ENCODE results near the gene VSIG1.

VSIG1 gene

GRCh38 chrX:108070891-108071290 is 26.0 kb downstream of the VSIG1 start:
- no peaks in the 10 kb centered on the region for H3K9me3 ChIP-seq (ENCODE audit: control insufficient read depth, low read depth, low read length)
- no peaks in the 10 kb centered on the region for H3K27me3 ChIP-seq (ENCODE audit: control insufficient read depth, insufficient read depth, low read length)
- no peak overlapping the region for H3K9ac ChIP-seq (ENCODE audit: low read length)
- H3K27ac ChIP-seq (ENCODE audit: low read length) = no peak overlapping the region
- no peak overlapping the region for H3K4me3 ChIP-seq (ENCODE audit: low read length)
- H3K36me3 ChIP-seq (ENCODE audit: control insufficient read depth, low read depth, low read length) = no peaks in the 10 kb centered on the region
- H3K4me1 ChIP-seq (ENCODE audit: control insufficient read depth, low read depth, low read length) = peaks cover 11% of the 10 kb centered on the region

- Histone ChIP-seq H3K4me3 (ENCODE audit: low read length) (no peak overlapping the region), H3K27me3 (ENCODE audit: control insufficient read depth, insufficient read depth, low read length) (no peaks in the 10 kb centered on the region), H3K4me1 (ENCODE audit: control insufficient read depth, low read depth, low read length) (peaks cover 7% of the 10 kb centered on the region), H3K27ac (ENCODE audit: low read length) (no peak overlapping the region), H3K9me3 (ENCODE audit: control insufficient read depth, low read depth, low read length) (no peaks in the 10 kb centered on the region), H3K9ac (ENCODE audit: low read length) (no peak overlapping the region), H3K36me3 (ENCODE audit: control insufficient read depth, low read depth, low read length) (no peaks in the 10 kb centered on the region)
Observed at GRCh38 chrX:108071578-108071977, 26.7 kb downstream of the VSIG1 start.

- Histone ChIP-seq H3K4me3 (ENCODE audit: low read length) (no peak overlapping the region), H3K9me3 (ENCODE audit: control insufficient read depth, low read depth, low read length) (no peaks in the 10 kb centered on the region), H3K4me1 (ENCODE audit: control insufficient read depth, low read depth, low read length) (no peaks in the 10 kb centered on the region), H3K36me3 (ENCODE audit: control insufficient read depth, low read depth, low read length) (no peaks in the 10 kb centered on the region), H3K27me3 (ENCODE audit: control insufficient read depth, insufficient read depth, low read length) (no peaks in the 10 kb centered on the region), H3K27ac (ENCODE audit: low read length) (no peak overlapping the region), H3K9ac (ENCODE audit: low read length) (no peak overlapping the region)
Observed at GRCh38 chrX:108072746-108073145, 27.9 kb downstream of the VSIG1 start.

GRCh38 chrX:108081110-108081509 is 36.2 kb downstream of the VSIG1 start:
- H3K27ac ChIP-seq (ENCODE audit: low read length) = no peak overlapping the region
- no peaks in the 10 kb centered on the region for H3K4me1 ChIP-seq (ENCODE audit: control insufficient read depth, low read depth, low read length)
- no peaks in the 10 kb centered on the region for H3K9me3 ChIP-seq (ENCODE audit: control insufficient read depth, low read depth, low read length)
- no peak overlapping the region for H3K4me3 ChIP-seq (ENCODE audit: low read length)
- H3K36me3 ChIP-seq (ENCODE audit: control insufficient read depth, low read depth, low read length) = peaks cover 14% of the 10 kb centered on the region
- H3K27me3 ChIP-seq (ENCODE audit: control insufficient read depth, insufficient read depth, low read length) = no peaks in the 10 kb centered on the region
- no peak overlapping the region for H3K9ac ChIP-seq (ENCODE audit: low read length)

- peaks cover 5% of the 10 kb centered on the region for H3K4me1 ChIP-seq (ENCODE audit: control insufficient read depth, low read depth, low read length)
Observed at GRCh38 chrX:108087792-108088191, 42.9 kb downstream of the VSIG1 start.

GRCh38 chrX:108088511-108088910 is 43.6 kb downstream of the VSIG1 start:
- Histone ChIP-seq H3K4me3 (ENCODE audit: low read length) (no peak overlapping the region), H3K9ac (ENCODE audit: low read length) (no peak overlapping the region), H3K27me3 (ENCODE audit: control insufficient read depth, insufficient read depth, low read length) (no peaks in the 10 kb centered on the region), H3K4me1 (ENCODE audit: control insufficient read depth, low read depth, low read length) (peaks cover 5% of the 10 kb centered on the region), H3K9me3 (ENCODE audit: control insufficient read depth, low read depth, low read length) (no peaks in the 10 kb centered on the region), H3K36me3 (ENCODE audit: control insufficient read depth, low read depth, low read length) (peaks cover 27% of the 10 kb centered on the region), H3K27ac (ENCODE audit: low read length) (no peak overlapping the region)

More at GRCh38 chrX:108087792-108088191, 42.9 kb downstream of the VSIG1 start:
- H3K36me3 ChIP-seq (ENCODE audit: control insufficient read depth, low read depth, low read length) = peaks cover 27% of the 10 kb centered on the region
- H3K9ac ChIP-seq (ENCODE audit: low read length) = no peak overlapping the region
- no peaks in the 10 kb centered on the region for H3K27me3 ChIP-seq (ENCODE audit: control insufficient read depth, insufficient read depth, low read length)
- H3K4me3 ChIP-seq (ENCODE audit: low read length) = no peak overlapping the region
- no peak overlapping the region for H3K27ac ChIP-seq (ENCODE audit: low read length)
- no peaks in the 10 kb centered on the region for H3K9me3 ChIP-seq (ENCODE audit: control insufficient read depth, low read depth, low read length)

GRCh38 chrX:108090491-108091263 is 45.8 kb downstream of the VSIG1 start:
- Histone ChIP-seq H3K9ac (ENCODE audit: low read length) (peak overlapping the region; percentile 94), H3K4me3 (ENCODE audit: low read length) (peak overlapping the region; percentile 96), H3K9me3 (ENCODE audit: control insufficient read depth, low read depth, low read length) (no peaks in the 10 kb centered on the region), H3K27me3 (ENCODE audit: control insufficient read depth, insufficient read depth, low read length) (no peaks in the 10 kb centered on the region), H3K36me3 (ENCODE audit: control insufficient read depth, low read depth, low read length) (peaks cover 12% of the 10 kb centered on the region), H3K27ac (ENCODE audit: low read length) (peak overlapping the region; percentile 78), H3K4me1 (ENCODE audit: control insufficient read depth, low read depth, low read length) (peaks cover 5% of the 10 kb centered on the region)

- peak within 1 kb of the TSS; percentile 78 for H3K27ac ChIP-seq (ENCODE audit: low read length)
- no peaks in the 10 kb centered on the region for H3K27me3 ChIP-seq (ENCODE audit: control insufficient read depth, insufficient read depth, low read length)
- no peaks in the 10 kb centered on the region for H3K9me3 ChIP-seq (ENCODE audit: control insufficient read depth, low read depth, low read length)
Observed at GRCh38 chrX:108091264-108091877, 46.5 kb downstream of the VSIG1 start, which contains the start of the genes ATG4A and PSMD10. ATG4A (plus strand) TSS chrX:108091778; CDS start chrX:108091827, 49 bp downstream. PSMD10 (minus strand) TSS chrX:108091542; CDS start chrX:108091520, 22 bp downstream.

GRCh38 chrX:108091878-108092291 is 47.0 kb downstream of the VSIG1 start:
- Histone ChIP-seq H3K4me3 (ENCODE audit: low read length) (peak overlapping the region; percentile 96), H3K27ac (ENCODE audit: low read length) (no peak overlapping the region), H3K4me1 (ENCODE audit: control insufficient read depth, low read depth, low read length) (peaks cover 5% of the 10 kb centered on the region), H3K9me3 (ENCODE audit: control insufficient read depth, low read depth, low read length) (no peaks in the 10 kb centered on the region), H3K27me3 (ENCODE audit: control insufficient read depth, insufficient read depth, low read length) (no peaks in the 10 kb centered on the region), H3K9ac (ENCODE audit: low read length) (no peak overlapping the region), H3K36me3 (ENCODE audit: control insufficient read depth, low read depth, low read length) (peaks cover 9% of the 10 kb centered on the region)

More at GRCh38 chrX:108091264-108091877, 46.5 kb downstream of the VSIG1 start, which contains the start of the genes ATG4A and PSMD10:
- peak within 1 kb of the TSS; percentile 94 for H3K9ac ChIP-seq (ENCODE audit: low read length)
- peak within 1 kb of the TSS; percentile 96 for H3K4me3 ChIP-seq (ENCODE audit: low read length)
- peaks cover 5% of the 10 kb centered on the region for H3K4me1 ChIP-seq (ENCODE audit: control insufficient read depth, low read depth, low read length)
- H3K36me3 ChIP-seq (ENCODE audit: control insufficient read depth, low read depth, low read length) = peaks cover 12% of the 10 kb centered on the region

GRCh38 chrX:108097380-108097779 is 52.5 kb downstream of the VSIG1 start:
- no peak overlapping the region for H3K27ac ChIP-seq (ENCODE audit: low read length)
- H3K9ac ChIP-seq (ENCODE audit: low read length) = no peak overlapping the region
- H3K4me1 ChIP-seq (ENCODE audit: control insufficient read depth, low read depth, low read length) = peaks cover under 1% of the 10 kb centered on the region
- no peak overlapping the region for H3K4me3 ChIP-seq (ENCODE audit: low read length)
- no peaks in the 10 kb centered on the region for H3K27me3 ChIP-seq (ENCODE audit: control insufficient read depth, insufficient read depth, low read length)
- no peaks in the 10 kb centered on the region for H3K36me3 ChIP-seq (ENCODE audit: control insufficient read depth, low read depth, low read length)
- no peaks in the 10 kb centered on the region for H3K9me3 ChIP-seq (ENCODE audit: control insufficient read depth, low read depth, low read length)

GRCh38 chrX:108105473-108105872 is 60.6 kb downstream of the VSIG1 start:
- no peaks in the 10 kb centered on the region for H3K36me3 ChIP-seq (ENCODE audit: control insufficient read depth, low read depth, low read length)
- peaks cover 6% of the 10 kb centered on the region for H3K4me1 ChIP-seq (ENCODE audit: control insufficient read depth, low read depth, low read length)
- no peak overlapping the region for H3K4me3 ChIP-seq (ENCODE audit: low read length)
- no peak overlapping the region for H3K9ac ChIP-seq (ENCODE audit: low read length)
- no peak overlapping the region for H3K27ac ChIP-seq (ENCODE audit: low read length)
- no peaks in the 10 kb centered on the region for H3K9me3 ChIP-seq (ENCODE audit: control insufficient read depth, low read depth, low read length)
- no peaks in the 10 kb centered on the region for H3K27me3 ChIP-seq (ENCODE audit: control insufficient read depth, insufficient read depth, low read length)

Measured in iPS-18a (cell line).